Inferior parietal cortex (tissue), 1 donor: ENCODE measurements around the gene ACKR4.
"Not testable (repeated sequence)": the region's sequence is repeated elsewhere in the genome, so short reads cannot be mapped to it uniquely, and the experiment has no call there.

Experiments
- DNase-seq: peaks from one replicate; pipeline ENCODE4 v3.0.0-alpha.2; 2016; ENCODE audit errors: extremely low spot score

The ACKR4 gene

GRCh38 chr3:132596816-132597433 is at the start of gene ACKR4:
TSS of gene ACKR4 (plus strand) at chr3:132597270. CDS start at chr3:132600398, 3,128 bp downstream.
- no peak for DNase-seq

GRCh38 chr3:132549169-132549568 is 47.9 kb upstream of the ACKR4 start:
- no peak for DNase-seq

GRCh38 chr3:132549890-132550578 is 47.0 kb upstream of the ACKR4 start:
- DNase-seq: no peak

GRCh38 chr3:132550579-132551305 is 46.3 kb upstream of the ACKR4 start:
- no peak for DNase-seq

- DNase-seq: no peak
Measured at GRCh38 chr3:132553826-132554225, 43.2 kb upstream of the ACKR4 start.

- no peak for DNase-seq
Measured at GRCh38 chr3:132554437-132554836, 42.6 kb upstream of the ACKR4 start.

- no peak for DNase-seq
Measured at GRCh38 chr3:132555306-132556035, 41.6 kb upstream of the ACKR4 start.

- not testable (repeated sequence) for DNase-seq
Measured at GRCh38 chr3:132556036-132556386, 41.1 kb upstream of the ACKR4 start.

- DNase-seq: no peak
Measured at GRCh38 chr3:132556508-132557159, 40.4 kb upstream of the ACKR4 start.

GRCh38 chr3:132561003-132561402 is 36.1 kb upstream of the ACKR4 start:
- no peak for DNase-seq

- DNase-seq: no peak
Measured at GRCh38 chr3:132563420-132564069, 33.5 kb upstream of the ACKR4 start.

- DNase-seq: no peak
Measured at GRCh38 chr3:132564070-132564465, 33.0 kb upstream of the ACKR4 start.

- no peak for DNase-seq
Measured at GRCh38 chr3:132568422-132568821, 28.6 kb upstream of the ACKR4 start.

GRCh38 chr3:132569153-132569552 is 27.9 kb upstream of the ACKR4 start:
- DNase-seq: peak; percentile 27

GRCh38 chr3:132569580-132569979 is 27.5 kb upstream of the ACKR4 start:
- DNase-seq: no peak

- DNase-seq: no peak
Measured at GRCh38 chr3:132570016-132570415, 27.1 kb upstream of the ACKR4 start.

- DNase-seq: peak; percentile 24
Measured at GRCh38 chr3:132573797-132574211, 23.3 kb upstream of the ACKR4 start.

GRCh38 chr3:132587401-132587800 is 9.7 kb upstream of the ACKR4 start:
- no peak for DNase-seq

- no peak for DNase-seq
Measured at GRCh38 chr3:132592216-132592615, 4.9 kb upstream of the ACKR4 start.

- DNase-seq: no peak
Measured at GRCh38 chr3:132593241-132593946, 3.7 kb upstream of the ACKR4 start.

GRCh38 chr3:132593947-132594323 is 3.1 kb upstream of the ACKR4 start:
- no peak for DNase-seq
